ENCODE data around the gene TAL2. TPM values are rescaled to one million over a fixed set of nuclear protein-coding genes. Genes with fewer than 3 reads are reported as not detected.

The TAL2 gene
- total and polyA plus RNA-seq, 2 donors (not counting 1 experiment from before 2014, with no cell fraction given): 0.37 to 7.0 TPM

DNA sequence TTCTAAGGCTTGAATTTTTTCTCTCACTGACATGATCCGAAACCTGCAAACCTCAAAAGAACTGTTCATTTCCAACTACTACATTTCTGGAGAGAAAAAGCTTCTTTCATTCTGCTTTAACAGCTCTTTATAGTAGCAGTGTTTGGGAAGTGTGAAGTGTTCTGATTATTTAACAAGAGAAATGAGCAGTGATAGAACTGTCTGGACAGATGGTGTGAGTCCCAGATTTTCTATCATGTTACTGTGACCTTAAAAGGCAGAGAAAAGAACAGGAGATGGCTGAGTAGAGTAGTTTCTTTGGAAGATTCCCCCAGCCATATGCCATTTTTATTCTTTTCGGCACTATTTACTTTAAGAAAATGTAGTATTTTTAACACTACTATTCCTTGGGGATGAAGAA lies 41.3 kb upstream of the TAL2 start:
- no peaks in the 10 kb centered on the region for H3K4me1 Mint-ChIP-seq
- ChIA-PET CTCF (interaction anchor here (1.2 to 1.3 kb wide), 2 partner anchors 12 to 94 kb away, joined by 3 to 4 read pairs; no protein-coding TSS in a partner anchor), POLR2A (no interaction called here)
- Histone ChIP-seq H3K4me3 (ENCODE audit: control extremely low read depth in 1 of 5, extremely low read depth in 1 of 5, insufficient read depth in 1 of 5, low read depth in 2 of 5, low read length in 4 of 5) (no peak overlapping the region), H3K9me3 (ENCODE audit: control extremely low read depth in 1 of 3, control insufficient read depth in 2 of 3, insufficient read depth in 1 of 3, low read length in 2 of 3) (no peaks in the 10 kb centered on the region), H3K27me3 (replicated peaks in 1 of 4; ENCODE audit: control extremely low read depth in 1 of 4, control insufficient read depth in 3 of 4, insufficient read depth in 4 of 4, low read length in 3 of 4) (no peaks in the 10 kb centered on the region), H3K79me2 (ENCODE audit: control insufficient read depth, insufficient read depth, low read length) (no peaks in the 10 kb centered on the region), H3K9ac (ENCODE audit: low read length) (no peak overlapping the region), H3K4me1 (ENCODE audit: control insufficient read depth in 2 of 2, insufficient read depth in 2 of 2, low read length in 2 of 2) (no peaks in the 10 kb centered on the region), H4K20me1 (ENCODE audit: control insufficient read depth, insufficient read depth, low read length, poor library complexity, severe bottlenecking) (no peaks in the 10 kb centered on the region), H3K4me2 (replicated peaks; ENCODE audit: low read depth, low read length, poor library complexity, severe bottlenecking) (no peak overlapping the region), H2AFZ (ENCODE audit: insufficient read depth, low read depth, low read length, poor library complexity, severe bottlenecking) (no peak overlapping the region), H3K36me3 (replicated peaks in 1 of 2; ENCODE audit: control extremely low read depth in 1 of 2, control insufficient read depth in 1 of 2, extremely low read depth in 1 of 2, insufficient read depth in 2 of 2, low read length in 1 of 2) (peaks cover 2 to 4% of the 10 kb centered on the region in 2 experiments), H3K27ac (ENCODE audit: low read length in 2 of 2) (no peak overlapping the region)
- intact Hi-C loops (cut with micrococcal nuclease): no loop called here
- H3K27me3 Mint-ChIP-seq: no peaks in the 10 kb centered on the region
- TF ChIP-seq EZH2 (IDR thresholded peaks at IDR 0.05; ENCODE audit: borderline replicate concordance, insufficient read depth, low read depth, low read length, poor library complexity, severe bottlenecking): no peak
- H3K9me3 Mint-ChIP-seq (ENCODE audit: insufficient read depth): no peaks in the 10 kb centered on the region
- no peak for ATAC-seq (ENCODE audit: low read depth)
- WGBS (ENCODE audit: insufficient coverage): no CpG with 5 or more reads among the region's 2 CpGs
- no peak overlapping the region for H3K4me3 Mint-ChIP-seq
- no peak overlapping the region for H3K27ac Mint-ChIP-seq
- no peak for DNase-seq

DNA sequence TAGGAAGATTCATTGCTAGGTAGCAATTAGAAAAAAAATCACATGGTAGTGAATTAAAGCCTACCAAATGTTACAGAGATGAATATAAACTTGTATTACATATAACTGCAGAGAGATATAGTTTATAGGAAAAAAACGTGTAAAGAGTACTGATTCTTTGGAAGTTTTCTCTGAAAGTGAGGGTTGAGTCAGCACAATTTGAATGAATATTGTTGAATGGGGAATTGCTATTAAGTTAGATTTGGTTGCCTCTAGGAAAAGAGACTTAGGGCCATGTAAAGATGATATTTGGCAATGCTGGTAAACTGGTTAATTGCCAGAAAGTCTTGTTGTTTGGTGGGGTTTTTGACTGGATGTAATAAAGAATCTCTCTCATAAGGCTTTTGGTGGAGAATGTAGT lies 37.2 kb upstream of the TAL2 start:
- Histone ChIP-seq H3K79me2 (ENCODE audit: control insufficient read depth, insufficient read depth, low read length) (no peaks in the 10 kb centered on the region), H3K36me3 (replicated peaks in 1 of 2; ENCODE audit: control extremely low read depth in 1 of 2, control insufficient read depth in 1 of 2, extremely low read depth in 1 of 2, insufficient read depth in 2 of 2, low read length in 1 of 2) (peaks cover 2 to 7% of the 10 kb centered on the region in 2 experiments), H3K27me3 (replicated peaks in 1 of 4; ENCODE audit: control extremely low read depth in 1 of 4, control insufficient read depth in 3 of 4, insufficient read depth in 4 of 4, low read length in 3 of 4) (no peaks in the 10 kb centered on the region), H3K4me1 (ENCODE audit: control insufficient read depth in 2 of 2, insufficient read depth in 2 of 2, low read length in 2 of 2) (no peaks in the 10 kb centered on the region), H3K27ac (ENCODE audit: low read length in 2 of 2) (no peak overlapping the region), H4K20me1 (ENCODE audit: control insufficient read depth, insufficient read depth, low read length, poor library complexity, severe bottlenecking) (no peaks in the 10 kb centered on the region), H3K4me3 (ENCODE audit: control extremely low read depth in 1 of 5, extremely low read depth in 1 of 5, insufficient read depth in 1 of 5, low read depth in 2 of 5, low read length in 4 of 5) (no peak overlapping the region), H3K9ac (ENCODE audit: low read length) (no peak overlapping the region), H2AFZ (ENCODE audit: insufficient read depth, low read depth, low read length, poor library complexity, severe bottlenecking) (no peak overlapping the region), H3K4me2 (replicated peaks; ENCODE audit: low read depth, low read length, poor library complexity, severe bottlenecking) (no peak overlapping the region), H3K9me3 (ENCODE audit: control extremely low read depth in 1 of 3, control insufficient read depth in 2 of 3, insufficient read depth in 1 of 3, low read length in 2 of 3) (peaks cover 0 to 3% (median 0%) of the 10 kb centered on the region in 3 donors)
- DNase-seq: no peak
- no peak overlapping the region for H3K27ac Mint-ChIP-seq
- H3K9me3 Mint-ChIP-seq (ENCODE audit: insufficient read depth): no peaks in the 10 kb centered on the region
- intact Hi-C loops (cut with micrococcal nuclease): no loop called here
- POLR2A ChIA-PET: no interaction called here
- WGBS (ENCODE audit: insufficient coverage): 100% methylated on average over 1 of the region's 1 CpG
- no peak overlapping the region for H3K4me3 Mint-ChIP-seq
- ATAC-seq (ENCODE audit: low read depth): no peak
- no peaks in the 10 kb centered on the region for H3K27me3 Mint-ChIP-seq
- H3K4me1 Mint-ChIP-seq: no peaks in the 10 kb centered on the region
- TF ChIP-seq, protein P1, sequence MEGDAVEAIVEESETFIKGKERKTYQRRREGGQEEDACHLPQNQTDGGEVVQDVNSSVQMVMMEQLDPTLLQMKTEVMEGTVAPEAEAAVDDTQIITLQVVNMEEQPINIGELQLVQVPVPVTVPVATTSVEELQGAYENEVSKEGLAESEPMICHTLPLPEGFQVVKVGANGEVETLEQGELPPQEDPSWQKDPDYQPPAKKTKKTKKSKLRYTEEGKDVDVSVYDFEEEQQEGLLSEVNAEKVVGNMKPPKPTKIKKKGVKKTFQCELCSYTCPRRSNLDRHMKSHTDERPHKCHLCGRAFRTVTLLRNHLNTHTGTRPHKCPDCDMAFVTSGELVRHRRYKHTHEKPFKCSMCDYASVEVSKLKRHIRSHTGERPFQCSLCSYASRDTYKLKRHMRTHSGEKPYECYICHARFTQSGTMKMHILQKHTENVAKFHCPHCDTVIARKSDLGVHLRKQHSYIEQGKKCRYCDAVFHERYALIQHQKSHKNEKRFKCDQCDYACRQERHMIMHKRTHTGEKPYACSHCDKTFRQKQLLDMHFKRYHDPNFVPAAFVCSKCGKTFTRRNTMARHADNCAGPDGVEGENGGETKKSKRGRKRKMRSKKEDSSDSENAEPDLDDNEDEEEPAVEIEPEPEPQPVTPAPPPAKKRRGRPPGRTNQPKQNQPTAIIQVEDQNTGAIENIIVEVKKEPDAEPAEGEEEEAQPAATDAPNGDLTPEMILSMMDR (IDR thresholded peaks at IDR 0.05): no peak
- no peak for TF ChIP-seq EZH2 (IDR thresholded peaks at IDR 0.05; ENCODE audit: borderline replicate concordance, insufficient read depth, low read depth, low read length, poor library complexity, severe bottlenecking)
- CTCF ChIA-PET: interaction anchor here (0.9 kb wide), 1 partner anchor 256 kb away, joined by 4 read pairs; no protein-coding TSS in a partner anchor

Data from B cell (primary cell).